Astrocyte (in vitro differentiated cells and primary cell): ENCODE data around the gene MTUS2. TPM values are rescaled to one million over a fixed set of nuclear protein-coding genes. Genes with fewer than 3 reads are reported as not detected.

Experiments
- DNase-seq: peaks from one replicate; pipeline ENCODE4 v3.0.0-alpha.2; 2010; ENCODE audit warnings: low read depth
- FAIRE-seq: peaks from 2 replicates; lab custom pipeline; 2011; peaks lifted over from hg19 to GRCh38; lab: Jason Lieb, UNC
- H2AFZ ChIP-seq: 2 replicates; pipeline ENCODE4 v1.6.0; 2012; ENCODE audit warnings: low read depth, low read length, inconsistent platforms
- H3K27ac ChIP-seq: 2 replicates; pipeline ENCODE4 v1.5.1; 2011; ENCODE audit warnings: low read depth, low read length, inconsistent platforms
- H3K27me3 ChIP-seq: 2 replicates; pipeline ENCODE4 v1.6.0; 2011; ENCODE audit warnings: low read length, inconsistent platforms; ENCODE audit not compliant: insufficient read depth
- H3K36me3 ChIP-seq: 2 replicates; pipeline ENCODE4 v1.5.1; 2011; ENCODE audit warnings: low read length, inconsistent platforms; ENCODE audit not compliant: insufficient read depth
- H3K4me1 ChIP-seq: 2 replicates; pipeline ENCODE4 v1.5.1; 2011; ENCODE audit warnings: low read length, inconsistent platforms; ENCODE audit not compliant: insufficient read depth
- H3K4me2 ChIP-seq: 2 replicates; pipeline ENCODE4 v1.6.0; 2012; ENCODE audit warnings: low read length, inconsistent platforms
- H3K4me3 ChIP-seq: 2 replicates; pipeline ENCODE4 v1.5.1; 2011; ENCODE audit warnings: low read depth, mild to moderate bottlenecking, low read length, inconsistent platforms; ENCODE audit not compliant: insufficient read depth
- H3K79me2 ChIP-seq: 2 replicates; pipeline ENCODE4 v1.6.0; 2012; ENCODE audit warnings: mild to moderate bottlenecking, low read length, inconsistent platforms; ENCODE audit not compliant: insufficient read depth
- H3K9ac ChIP-seq: 2 replicates; pipeline ENCODE4 v1.6.0; 2012; ENCODE audit warnings: mild to moderate bottlenecking, low read length, inconsistent platforms
- H3K9me3 ChIP-seq: 2 replicates; pipeline ENCODE4 v1.5.1; 2012; ENCODE audit warnings: low read depth, mild to moderate bottlenecking, low read length, inconsistent platforms; ENCODE audit not compliant: insufficient read depth
- H4K20me1 ChIP-seq: 2 replicates; pipeline ENCODE4 v1.6.0; 2012; ENCODE audit warnings: low read length, inconsistent platforms; ENCODE audit not compliant: insufficient read depth
- H3K27ac Mint-ChIP-seq: one replicate; pipeline ENCODE4 v1.8.0; 2021; ENCODE audit warnings: mild to moderate bottlenecking, mixed read lengths; ENCODE audit not compliant: unreplicated experiment
- H3K27me3 Mint-ChIP-seq: one replicate; pipeline ENCODE4 v1.8.0; 2021; ENCODE audit warnings: low read depth, mixed read lengths; ENCODE audit not compliant: unreplicated experiment
- H3K36me3 Mint-ChIP-seq: one replicate; pipeline ENCODE4 v1.8.0; 2021; ENCODE audit warnings: low read depth, mixed read lengths; ENCODE audit not compliant: unreplicated experiment
- H3K4me1 Mint-ChIP-seq: one replicate; pipeline ENCODE4 v1.8.0; 2021; ENCODE audit warnings: low read depth, mixed read lengths; ENCODE audit not compliant: unreplicated experiment
- H3K4me3 Mint-ChIP-seq: one replicate; pipeline ENCODE4 v1.8.0; 2021; ENCODE audit warnings: mild to moderate bottlenecking, moderate library complexity, mixed read lengths; ENCODE audit not compliant: unreplicated experiment
- H3K9me3 Mint-ChIP-seq: one replicate; pipeline ENCODE4 v1.8.0; 2021; ENCODE audit warnings: mild to moderate bottlenecking, mixed read lengths; ENCODE audit not compliant: unreplicated experiment
- EZH2 ChIP-seq: IDR thresholded peaks from 2 replicates; pipeline ENCODE4 v1.6.1; 2012; ENCODE audit warnings: mild to moderate bottlenecking, low read length, inconsistent platforms; ENCODE audit not compliant: insufficient read depth
- total RNA-seq: library from RNA; stranded (reverse); gene quantifications from 2 replicates; pipeline ENCODE4 v1.2.1, GENCODE V29; 2021
- TF ChIP-seq, protein P1 (sequence below): IDR thresholded peaks from 2 replicates; pipeline ENCODE4 v1.5.1; 2011; ENCODE audit warnings: low read depth, mild to moderate bottlenecking, inconsistent platforms, low read length, moderate library complexity; ENCODE audit not compliant: insufficient read depth

MTUS2 gene
- total RNA-seq, 1 donor from 2014 or later = 0.50 TPM

GRCh38 chr13:28967029-28967915 is 147.1 kb downstream of the MTUS2 start:
- H3K27ac Mint-ChIP-seq = no peak overlapping the region
- Histone ChIP-seq H3K36me3 (no peaks in the 10 kb centered on the region), H3K4me1 (no peaks in the 10 kb centered on the region), H3K4me2 (no peak overlapping the region), H3K4me3 (no peak overlapping the region), H3K27ac (no peak overlapping the region), H3K27me3 (no peaks in the 10 kb centered on the region), H2AFZ (no peak overlapping the region), H4K20me1 (no peaks in the 10 kb centered on the region), H3K9ac (no peak overlapping the region), H3K9me3 (no peaks in the 10 kb centered on the region), H3K79me2 (no peaks in the 10 kb centered on the region)
- no peaks in the 10 kb centered on the region for H3K9me3 Mint-ChIP-seq
- H3K36me3 Mint-ChIP-seq = no peaks in the 10 kb centered on the region
- H3K4me3 Mint-ChIP-seq = no peak overlapping the region
- FAIRE-seq = no peak
- DNase-seq = no peak
- no peaks in the 10 kb centered on the region for H3K4me1 Mint-ChIP-seq
- TF ChIP-seq, protein P1, sequence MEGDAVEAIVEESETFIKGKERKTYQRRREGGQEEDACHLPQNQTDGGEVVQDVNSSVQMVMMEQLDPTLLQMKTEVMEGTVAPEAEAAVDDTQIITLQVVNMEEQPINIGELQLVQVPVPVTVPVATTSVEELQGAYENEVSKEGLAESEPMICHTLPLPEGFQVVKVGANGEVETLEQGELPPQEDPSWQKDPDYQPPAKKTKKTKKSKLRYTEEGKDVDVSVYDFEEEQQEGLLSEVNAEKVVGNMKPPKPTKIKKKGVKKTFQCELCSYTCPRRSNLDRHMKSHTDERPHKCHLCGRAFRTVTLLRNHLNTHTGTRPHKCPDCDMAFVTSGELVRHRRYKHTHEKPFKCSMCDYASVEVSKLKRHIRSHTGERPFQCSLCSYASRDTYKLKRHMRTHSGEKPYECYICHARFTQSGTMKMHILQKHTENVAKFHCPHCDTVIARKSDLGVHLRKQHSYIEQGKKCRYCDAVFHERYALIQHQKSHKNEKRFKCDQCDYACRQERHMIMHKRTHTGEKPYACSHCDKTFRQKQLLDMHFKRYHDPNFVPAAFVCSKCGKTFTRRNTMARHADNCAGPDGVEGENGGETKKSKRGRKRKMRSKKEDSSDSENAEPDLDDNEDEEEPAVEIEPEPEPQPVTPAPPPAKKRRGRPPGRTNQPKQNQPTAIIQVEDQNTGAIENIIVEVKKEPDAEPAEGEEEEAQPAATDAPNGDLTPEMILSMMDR = no peak
- TF ChIP-seq EZH2 = no peak
- no peaks in the 10 kb centered on the region for H3K27me3 Mint-ChIP-seq

GRCh38 chr13:28976195-28976594 is 156.1 kb downstream of the MTUS2 start:
- Mint-ChIP-seq H3K4me3 (no peak overlapping the region), H3K36me3 (no peaks in the 10 kb centered on the region), H3K4me1 (no peaks in the 10 kb centered on the region), H3K9me3 (no peaks in the 10 kb centered on the region), H3K27me3 (peaks cover 8% of the 10 kb centered on the region), H3K27ac (no peak overlapping the region)
- Histone ChIP-seq H3K9me3 (no peaks in the 10 kb centered on the region), H2AFZ (no peak overlapping the region), H3K27ac (no peak overlapping the region), H3K9ac (no peak overlapping the region), H3K4me1 (no peaks in the 10 kb centered on the region), H3K4me2 (no peak overlapping the region), H3K27me3 (no peaks in the 10 kb centered on the region), H3K36me3 (no peaks in the 10 kb centered on the region), H3K79me2 (no peaks in the 10 kb centered on the region), H3K4me3 (no peak overlapping the region), H4K20me1 (no peaks in the 10 kb centered on the region)
- DNase-seq (no peak), FAIRE-seq (no peak)
- TF ChIP-seq, protein P1 = no peak
- no peak for TF ChIP-seq EZH2

- Histone ChIP-seq H3K4me3 (no peak overlapping the region), H3K9ac (no peak overlapping the region), H4K20me1 (no peaks in the 10 kb centered on the region), H3K4me2 (no peak overlapping the region), H3K27ac (no peak overlapping the region), H3K9me3 (no peaks in the 10 kb centered on the region), H3K79me2 (no peaks in the 10 kb centered on the region), H2AFZ (no peak overlapping the region), H3K27me3 (no peaks in the 10 kb centered on the region), H3K36me3 (no peaks in the 10 kb centered on the region), H3K4me1 (no peaks in the 10 kb centered on the region)
- TF ChIP-seq EZH2 = no peak
- TF ChIP-seq, protein P1 = no peak
- no peak for DNase-seq
- Mint-ChIP-seq H3K4me1 (no peaks in the 10 kb centered on the region), H3K27ac (no peak overlapping the region), H3K4me3 (no peak overlapping the region), H3K36me3 (no peaks in the 10 kb centered on the region), H3K9me3 (no peaks in the 10 kb centered on the region), H3K27me3 (peaks cover 8% of the 10 kb centered on the region)
- no peak for FAIRE-seq
These were observed 156.5 kb downstream of the MTUS2 start for GRCh38 chr13:28976636-28977035.
